ENCODE data around the gene ZNRF1. TPM values are rescaled to one million over a fixed set of nuclear protein-coding genes. Genes with fewer than 3 reads are reported as not detected.

Gene ZNRF1
- total and polyA plus RNA-seq, 4 donors = 7.9 to 10.9 (median 9.2) TPM

DNA sequence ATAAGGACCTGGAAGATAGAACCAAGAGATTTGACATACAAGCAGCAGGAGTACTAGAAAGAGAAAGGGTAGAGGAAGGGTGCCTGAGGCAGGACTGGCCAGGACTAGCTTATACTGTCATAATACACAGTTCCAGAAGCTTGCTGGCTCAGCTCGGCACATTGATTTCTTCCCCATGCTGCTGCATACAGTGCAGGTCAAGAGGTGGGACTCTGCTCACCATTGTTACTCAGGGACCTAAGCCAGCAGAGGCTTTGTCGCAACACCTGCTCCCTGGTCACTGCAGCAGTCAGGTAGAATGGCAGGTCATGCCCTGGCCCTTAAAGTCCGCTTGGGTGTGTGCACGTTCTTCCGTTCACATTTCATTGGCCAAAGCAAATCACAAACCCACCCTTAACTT, 85.0 kb downstream of the ZNRF1 start:
- Histone ChIP-seq H3K9me3 (ENCODE audit: control insufficient read depth in 4 of 4, low read length in 3 of 4) (no peaks in the 10 kb centered on the region), H3K4me1 (ENCODE audit: control insufficient read depth in 4 of 4, insufficient read depth in 4 of 4, low read length in 3 of 4) (peaks cover 5 to 29% (median 22%) of the 10 kb centered on the region in 4 donors), H3K4me3 (ENCODE audit: low read depth in 1 of 3, low read length in 3 of 3) (no peak overlapping the region), H3K9ac (ENCODE audit: low read depth in 1 of 2, low read length in 2 of 2) (no peak overlapping the region), H3K27ac (ENCODE audit: low read depth in 1 of 2, low read length in 2 of 2) (no peak overlapping the region), H3K36me3 (ENCODE audit: control insufficient read depth in 4 of 4, insufficient read depth in 3 of 4, low read depth in 1 of 4, low read length in 3 of 4) (no peaks in the 10 kb centered on the region), H3K27me3 (ENCODE audit: control insufficient read depth in 4 of 4, insufficient read depth in 4 of 4, low read length in 3 of 4) (no peaks in the 10 kb centered on the region)
- TF ChIP-seq, protein P1, sequence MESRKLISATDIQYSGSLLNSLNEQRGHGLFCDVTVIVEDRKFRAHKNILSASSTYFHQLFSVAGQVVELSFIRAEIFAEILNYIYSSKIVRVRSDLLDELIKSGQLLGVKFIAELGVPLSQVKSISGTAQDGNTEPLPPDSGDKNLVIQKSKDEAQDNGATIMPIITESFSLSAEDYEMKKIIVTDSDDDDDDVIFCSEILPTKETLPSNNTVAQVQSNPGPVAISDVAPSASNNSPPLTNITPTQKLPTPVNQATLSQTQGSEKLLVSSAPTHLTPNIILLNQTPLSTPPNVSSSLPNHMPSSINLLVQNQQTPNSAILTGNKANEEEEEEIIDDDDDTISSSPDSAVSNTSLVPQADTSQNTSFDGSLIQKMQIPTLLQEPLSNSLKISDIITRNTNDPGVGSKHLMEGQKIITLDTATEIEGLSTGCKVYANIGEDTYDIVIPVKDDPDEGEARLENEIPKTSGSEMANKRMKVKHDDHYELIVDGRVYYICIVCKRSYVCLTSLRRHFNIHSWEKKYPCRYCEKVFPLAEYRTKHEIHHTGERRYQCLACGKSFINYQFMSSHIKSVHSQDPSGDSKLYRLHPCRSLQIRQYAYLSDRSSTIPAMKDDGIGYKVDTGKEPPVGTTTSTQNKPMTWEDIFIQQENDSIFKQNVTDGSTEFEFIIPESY (IDR thresholded peaks at IDR 0.05) = peak; percentile 63
- TF ChIP-seq GABPA (IDR thresholded peaks at IDR 0.05 in 1 of 2, conservative IDR thresholded peaks at IDR 0.05 in 1 of 2) (peak in 1 of 2 donors; percentile 28), NR2F2 (IDR thresholded peaks at IDR 0.05) (peak; percentile 83), HNF4A (conservative IDR thresholded peaks at IDR 0.05) (peak; percentile 91 to 94), FOXA2 (IDR thresholded peaks at IDR 0.05) (peak; percentile 53), JUND (IDR thresholded peaks at IDR 0.05) (peak in 1 of 2 donors; percentile 85), RXRA (IDR thresholded peaks at IDR 0.05) (peak; percentile 85 to 95), RAD21 (IDR thresholded peaks at IDR 0.05) (peak; percentile 57 to 74), FOXA1 (IDR thresholded peaks at IDR 0.05) (no peak), YY1 (IDR thresholded peaks at IDR 0.05) (peak; percentile 91), HNF4G (IDR thresholded peaks at IDR 0.05) (peak; percentile 58), EGR1 (IDR thresholded peaks at IDR 0.05; ENCODE audit: low read depth in 2 of 2) (no peak), SP1 (IDR thresholded peaks at IDR 0.05) (peak; percentile 79), TAF1 (conservative IDR thresholded peaks at IDR 0.05) (no peak)
- TF ChIP-seq, protein P2, sequence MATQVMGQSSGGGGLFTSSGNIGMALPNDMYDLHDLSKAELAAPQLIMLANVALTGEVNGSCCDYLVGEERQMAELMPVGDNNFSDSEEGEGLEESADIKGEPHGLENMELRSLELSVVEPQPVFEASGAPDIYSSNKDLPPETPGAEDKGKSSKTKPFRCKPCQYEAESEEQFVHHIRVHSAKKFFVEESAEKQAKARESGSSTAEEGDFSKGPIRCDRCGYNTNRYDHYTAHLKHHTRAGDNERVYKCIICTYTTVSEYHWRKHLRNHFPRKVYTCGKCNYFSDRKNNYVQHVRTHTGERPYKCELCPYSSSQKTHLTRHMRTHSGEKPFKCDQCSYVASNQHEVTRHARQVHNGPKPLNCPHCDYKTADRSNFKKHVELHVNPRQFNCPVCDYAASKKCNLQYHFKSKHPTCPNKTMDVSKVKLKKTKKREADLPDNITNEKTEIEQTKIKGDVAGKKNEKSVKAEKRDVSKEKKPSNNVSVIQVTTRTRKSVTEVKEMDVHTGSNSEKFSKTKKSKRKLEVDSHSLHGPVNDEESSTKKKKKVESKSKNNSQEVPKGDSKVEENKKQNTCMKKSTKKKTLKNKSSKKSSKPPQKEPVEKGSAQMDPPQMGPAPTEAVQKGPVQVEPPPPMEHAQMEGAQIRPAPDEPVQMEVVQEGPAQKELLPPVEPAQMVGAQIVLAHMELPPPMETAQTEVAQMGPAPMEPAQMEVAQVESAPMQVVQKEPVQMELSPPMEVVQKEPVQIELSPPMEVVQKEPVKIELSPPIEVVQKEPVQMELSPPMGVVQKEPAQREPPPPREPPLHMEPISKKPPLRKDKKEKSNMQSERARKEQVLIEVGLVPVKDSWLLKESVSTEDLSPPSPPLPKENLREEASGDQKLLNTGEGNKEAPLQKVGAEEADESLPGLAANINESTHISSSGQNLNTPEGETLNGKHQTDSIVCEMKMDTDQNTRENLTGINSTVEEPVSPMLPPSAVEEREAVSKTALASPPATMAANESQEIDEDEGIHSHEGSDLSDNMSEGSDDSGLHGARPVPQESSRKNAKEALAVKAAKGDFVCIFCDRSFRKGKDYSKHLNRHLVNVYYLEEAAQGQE (IDR thresholded peaks at IDR 0.05) = peak; percentile 54
- TF ChIP-seq, protein P3, sequence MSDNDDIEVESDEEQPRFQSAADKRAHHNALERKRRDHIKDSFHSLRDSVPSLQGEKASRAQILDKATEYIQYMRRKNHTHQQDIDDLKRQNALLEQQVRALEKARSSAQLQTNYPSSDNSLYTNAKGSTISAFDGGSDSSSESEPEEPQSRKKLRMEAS (IDR thresholded peaks at IDR 0.05) = peak; percentile 79
- TF ChIP-seq, protein P4, sequence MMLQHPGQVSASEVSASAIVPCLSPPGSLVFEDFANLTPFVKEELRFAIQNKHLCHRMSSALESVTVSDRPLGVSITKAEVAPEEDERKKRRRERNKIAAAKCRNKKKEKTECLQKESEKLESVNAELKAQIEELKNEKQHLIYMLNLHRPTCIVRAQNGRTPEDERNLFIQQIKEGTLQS (IDR thresholded peaks at IDR 0.05) = no peak
- TF ChIP-seq, protein P5, sequence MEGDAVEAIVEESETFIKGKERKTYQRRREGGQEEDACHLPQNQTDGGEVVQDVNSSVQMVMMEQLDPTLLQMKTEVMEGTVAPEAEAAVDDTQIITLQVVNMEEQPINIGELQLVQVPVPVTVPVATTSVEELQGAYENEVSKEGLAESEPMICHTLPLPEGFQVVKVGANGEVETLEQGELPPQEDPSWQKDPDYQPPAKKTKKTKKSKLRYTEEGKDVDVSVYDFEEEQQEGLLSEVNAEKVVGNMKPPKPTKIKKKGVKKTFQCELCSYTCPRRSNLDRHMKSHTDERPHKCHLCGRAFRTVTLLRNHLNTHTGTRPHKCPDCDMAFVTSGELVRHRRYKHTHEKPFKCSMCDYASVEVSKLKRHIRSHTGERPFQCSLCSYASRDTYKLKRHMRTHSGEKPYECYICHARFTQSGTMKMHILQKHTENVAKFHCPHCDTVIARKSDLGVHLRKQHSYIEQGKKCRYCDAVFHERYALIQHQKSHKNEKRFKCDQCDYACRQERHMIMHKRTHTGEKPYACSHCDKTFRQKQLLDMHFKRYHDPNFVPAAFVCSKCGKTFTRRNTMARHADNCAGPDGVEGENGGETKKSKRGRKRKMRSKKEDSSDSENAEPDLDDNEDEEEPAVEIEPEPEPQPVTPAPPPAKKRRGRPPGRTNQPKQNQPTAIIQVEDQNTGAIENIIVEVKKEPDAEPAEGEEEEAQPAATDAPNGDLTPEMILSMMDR (IDR thresholded peaks at IDR 0.05; ENCODE audit: low read depth, low read length, missing input control) = no peak
- DNase-seq (ENCODE audit: low spot score) = peak; percentile 52
- 42% methylated on average over 5 of the region's 5 CpGs for WGBS
